Caco-2 (cell line): ENCODE data around the gene RGS1. TPM values are rescaled to one million over a fixed set of nuclear protein-coding genes. Genes with fewer than 3 reads are reported as not detected.

Experiments
- BruUV-seq: library from RNA; stranded (reverse); fragments of 400-500 nt; replicated peaks from 2 replicates; lab custom pipeline; 2021; lab: Mats Ljungman, UMichigan
- CTCF ChIA-PET: fragments of 300-600 bp; sonication (Branson Sonifier 250); formaldehyde crosslinking; loops from one replicate; lab custom pipeline; 2022; ENCODE audit warnings: antibody characterized with exemption; lab: Charles Lee
- POLR2A ChIA-PET: fragments of 300-600 bp; sonication (Branson Sonifier 250); formaldehyde crosslinking; loops from one replicate; lab custom pipeline; 2022; ENCODE audit warnings: antibody characterized with exemption; lab: Charles Lee
- DNase-seq, 2 experiments: peaks; one replicate each; pipeline versions ENCODE4 v3.0.0 to v3.0.0-alpha.2; 2020 to 2022
- H3K27me3 ChIP-seq: replicated peaks from 2 replicates; pipeline ENCODE4 v1.6.0; 2011; ENCODE audit warnings: low read length; ENCODE audit not compliant: control insufficient read depth, insufficient read depth
- H3K36me3 ChIP-seq: 2 replicates; pipeline ENCODE4 v1.5.1; 2011; ENCODE audit warnings: low read length; ENCODE audit not compliant: control insufficient read depth, insufficient read depth
- H3K4me1 ChIP-seq: fragments of 250-450 bp; sonication (Bioruptor Pico); 2 replicates; pipeline ENCODE4 v1.5.1; 2020; ENCODE audit warnings: mild to moderate bottlenecking
- H3K4me3 ChIP-seq: 2 replicates; pipeline ENCODE4 v1.5.1; 2011; ENCODE audit warnings: low read depth, mild to moderate bottlenecking, control low read depth, low read length
- H3K9me3 ChIP-seq: fragments of 250-450 bp; sonication (Bioruptor Pico); 2 replicates; pipeline ENCODE4 v1.5.1; 2020; ENCODE audit warnings: mild to moderate bottlenecking, moderate library complexity
- H3K27ac Mint-ChIP-seq: one replicate; pipeline ENCODE4 v1.8.0; 2022; ENCODE audit warnings: mixed read lengths; ENCODE audit not compliant: unreplicated experiment
- H3K27me3 Mint-ChIP-seq: one replicate; pipeline ENCODE4 v1.8.0; 2022; ENCODE audit warnings: mixed read lengths; ENCODE audit not compliant: insufficient read depth, unreplicated experiment
- H3K36me3 Mint-ChIP-seq: one replicate; pipeline ENCODE4 v1.8.0; 2022; ENCODE audit warnings: mild to moderate bottlenecking, mixed read lengths; ENCODE audit not compliant: insufficient read depth, unreplicated experiment
- H3K4me1 Mint-ChIP-seq: one replicate; pipeline ENCODE4 v1.8.0; 2022; ENCODE audit warnings: low read depth, mixed read lengths; ENCODE audit not compliant: unreplicated experiment
- H3K4me3 Mint-ChIP-seq: one replicate; pipeline ENCODE4 v1.8.0; 2022; ENCODE audit warnings: mild to moderate bottlenecking, moderate library complexity, mixed read lengths; ENCODE audit not compliant: unreplicated experiment
- H3K9me3 Mint-ChIP-seq: one replicate; pipeline ENCODE4 v1.8.0; 2022; ENCODE audit warnings: mixed read lengths; ENCODE audit not compliant: unreplicated experiment
- CTCF ChIP-seq, 2 experiments: fragments of 200-600 bp in 1 of 2; IDR thresholded peaks; 1 replicate in 1 of 2; 2 replicates in 1 of 2; pipeline versions ENCODE4 v1.5.1 to v1.8.0; 2011 to 2022; ENCODE audit warnings: antibody characterized with exemption in 1 of 2, control low read depth in 1 of 2, inconsistent platforms in 1 of 2, low read depth in 1 of 2, low read length in 1 of 2, mild to moderate bottlenecking in 1 of 2, moderate library complexity in 1 of 2; ENCODE audit not compliant: insufficient read depth in 1 of 2, severe bottlenecking in 1 of 2, unreplicated experiment in 1 of 2
- intact Hi-C: fragments of 100-400 bp; cut with micrococcal nuclease; formaldehyde crosslinking; loops from one replicate; pipeline ENCODE4 v1.10.0; 2022; ENCODE audit not compliant: unreplicated experiment
- total RNA-seq: library from RNA; stranded (reverse); gene quantifications from 2 replicates; pipeline ENCODE4 v1.2.3, GENCODE V29; 2022

Gene RGS1
- total RNA-seq, 1 experiment from 2014 or later: not detected

DNA sequence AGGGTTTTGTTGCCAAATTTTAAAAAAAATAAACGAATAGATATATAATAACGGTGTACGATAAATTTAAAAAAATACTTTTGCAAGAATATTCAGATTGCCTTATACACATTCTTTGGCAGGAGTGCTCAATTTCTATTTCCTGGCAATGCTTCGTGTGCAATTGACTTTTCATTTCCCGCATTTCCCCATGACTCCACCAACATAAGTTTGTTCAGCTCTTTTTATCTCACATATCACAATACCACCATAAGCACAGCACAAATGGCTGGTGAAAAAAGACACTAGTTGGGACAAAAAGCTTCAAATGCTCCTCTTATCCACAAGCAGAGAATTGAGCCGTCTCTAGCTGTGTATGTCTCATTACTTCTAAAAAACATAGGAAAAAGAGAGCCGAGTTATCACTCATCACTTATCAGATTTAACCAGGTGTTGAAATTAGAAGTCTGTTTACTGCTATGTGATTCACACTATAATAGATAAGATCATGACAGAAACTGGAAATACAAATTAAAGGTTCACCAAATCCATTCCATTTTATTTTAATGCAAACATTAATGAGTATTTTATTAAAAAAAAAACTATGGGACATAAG, 28.9 kb upstream of the RGS1 start:
- Mint-ChIP-seq H3K36me3 (no peaks in the 10 kb centered on the region), H3K9me3 (no peaks in the 10 kb centered on the region), H3K4me1 (no peaks in the 10 kb centered on the region), H3K4me3 (no peak overlapping the region), H3K27ac (no peak overlapping the region), H3K27me3 (no peaks in the 10 kb centered on the region)
- ChIA-PET POLR2A (no interaction called here), CTCF (no interaction called here)
- Histone ChIP-seq H3K36me3 (no peaks in the 10 kb centered on the region), H3K4me1 (no peaks in the 10 kb centered on the region), H3K9me3 (no peaks in the 10 kb centered on the region), H3K27me3 (no peaks in the 10 kb centered on the region), H3K4me3 (no peak overlapping the region)
- no peak for TF ChIP-seq CTCF (IDR thresholded peaks at IDR 0.05; ENCODE audit: insufficient read depth in 1 of 2, low read depth in 1 of 2, low read length in 1 of 2, severe bottlenecking in 1 of 2, unreplicated experiment in 1 of 2)
- no TSS peak for BruUV-seq
- no peak for DNase-seq
- intact Hi-C loops: no loop called here

- intact Hi-C loops: no loop called here
- H3K4me3 Mint-ChIP-seq: no peak overlapping the region
- ChIA-PET POLR2A (no interaction called here), CTCF (no interaction called here)
- no peaks in the 10 kb centered on the region for H3K9me3 ChIP-seq
- H3K27ac Mint-ChIP-seq: no peak overlapping the region
- H3K36me3 ChIP-seq: no peaks in the 10 kb centered on the region
- no peak for TF ChIP-seq CTCF (IDR thresholded peaks at IDR 0.05; ENCODE audit: insufficient read depth in 1 of 2, low read depth in 1 of 2, low read length in 1 of 2, severe bottlenecking in 1 of 2, unreplicated experiment in 1 of 2)
- DNase-seq: no peak
- H3K4me1 Mint-ChIP-seq: no peaks in the 10 kb centered on the region
- no peaks in the 10 kb centered on the region for H3K27me3 Mint-ChIP-seq
- no peaks in the 10 kb centered on the region for H3K27me3 ChIP-seq
- H3K9me3 Mint-ChIP-seq: no peaks in the 10 kb centered on the region
- H3K4me3 ChIP-seq: no peak overlapping the region
- no peaks in the 10 kb centered on the region for H3K36me3 Mint-ChIP-seq
- BruUV-seq: no TSS peak
- no peaks in the 10 kb centered on the region for H3K4me1 ChIP-seq
These were observed 28.1 kb upstream of the RGS1 start for GRCh38 chr1:192547501-192547900.

DNA sequence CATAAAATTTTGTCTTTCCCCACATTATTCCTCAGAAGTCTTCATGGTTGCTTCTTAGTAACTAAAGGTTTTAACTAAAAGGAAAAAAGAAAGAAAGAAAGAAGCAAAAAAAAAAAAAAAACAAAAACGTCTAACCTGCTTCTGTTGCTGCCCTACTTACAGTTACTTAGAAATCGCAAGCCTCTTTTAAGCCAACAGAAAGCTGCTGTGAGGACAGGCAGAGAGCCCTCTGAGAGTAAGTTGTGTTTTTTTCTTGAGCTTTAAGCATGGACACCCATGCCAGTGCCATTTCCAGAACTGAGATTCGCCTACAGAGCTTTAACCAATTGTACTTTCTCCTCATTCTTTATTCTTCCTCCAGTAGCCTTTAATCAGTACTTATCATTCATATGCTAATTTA, 25.6 kb upstream of the RGS1 start:
- intact Hi-C loops: no loop called here
- H3K36me3 ChIP-seq: no peaks in the 10 kb centered on the region
- no peak for TF ChIP-seq CTCF (IDR thresholded peaks at IDR 0.05; ENCODE audit: insufficient read depth in 1 of 2, low read depth in 1 of 2, low read length in 1 of 2, severe bottlenecking in 1 of 2, unreplicated experiment in 1 of 2)
- BruUV-seq: no TSS peak
- H3K4me1 Mint-ChIP-seq: no peaks in the 10 kb centered on the region
- H3K27me3 Mint-ChIP-seq: no peaks in the 10 kb centered on the region
- H3K4me3 Mint-ChIP-seq: no peak overlapping the region
- no peaks in the 10 kb centered on the region for H3K27me3 ChIP-seq
- no peaks in the 10 kb centered on the region for H3K4me1 ChIP-seq
- no peak overlapping the region for H3K27ac Mint-ChIP-seq
- no peak for DNase-seq
- ChIA-PET CTCF (no interaction called here), POLR2A (no interaction called here)
- H3K36me3 Mint-ChIP-seq: no peaks in the 10 kb centered on the region
- H3K9me3 Mint-ChIP-seq: no peaks in the 10 kb centered on the region
- no peaks in the 10 kb centered on the region for H3K9me3 ChIP-seq
- no peak overlapping the region for H3K4me3 ChIP-seq
